HG03378 (cell line): ENCODE results near the gene ALPP.
"Not testable (repeated sequence)": the region's sequence is repeated elsewhere in the genome, so short reads cannot be mapped to it uniquely, and the experiment has no call there.

Experiments used
- ATAC-seq: cut with Tn5 transposase; IDR thresholded peaks from one replicate; pipeline ENCODE4 v1.9.1; 2021; ENCODE audit warnings: mild to moderate bottlenecking, moderate library complexity; ENCODE audit not compliant: unreplicated experiment

Gene ALPP

GRCh38 chr2:232379610-232380590 is 1.3 kb downstream of the ALPP start:
- ATAC-seq: not testable (repeated sequence)

- ATAC-seq: not testable (repeated sequence)
These were observed 2.9 kb downstream of the ALPP start for GRCh38 chr2:232381204-232382031.

GRCh38 chr2:232382331-232383225 is 4.0 kb downstream of the ALPP start:
- ATAC-seq: no peak

GRCh38 chr2:232384466-232384865 is 5.9 kb downstream of the ALPP start:
- no peak for ATAC-seq

- not testable (repeated sequence) for ATAC-seq
These were observed 6.5 kb downstream of the ALPP start for GRCh38 chr2:232385058-232385457.

- no peak for ATAC-seq
These were observed 7.3 kb downstream of the ALPP start for GRCh38 chr2:232385660-232386489.

GRCh38 chr2:232386490-232386739 is 7.9 kb downstream of the ALPP start:
- no peak for ATAC-seq

GRCh38 chr2:232386740-232387450 is 8.3 kb downstream of the ALPP start:
- no peak for ATAC-seq

GRCh38 chr2:232387451-232388171 is 9.1 kb downstream of the ALPP start:
- no peak for ATAC-seq

GRCh38 chr2:232388324-232388891 is 9.9 kb downstream of the ALPP start:
- no peak for ATAC-seq

- no peak for ATAC-seq
These were observed 10.8 kb downstream of the ALPP start for GRCh38 chr2:232389327-232389726.

GRCh38 chr2:232390661-232391060 is 12.1 kb downstream of the ALPP start:
- no peak for ATAC-seq

GRCh38 chr2:232393556-232393955 is 15.0 kb downstream of the ALPP start:
- ATAC-seq: no peak

- not testable (repeated sequence) for ATAC-seq
These were observed 15.9 kb downstream of the ALPP start for GRCh38 chr2:232394431-232394830.

- no peak for ATAC-seq
These were observed 17.0 kb downstream of the ALPP start for GRCh38 chr2:232395586-232395985.

- no peak for ATAC-seq
These were observed 18.1 kb downstream of the ALPP start for GRCh38 chr2:232396683-232397082.

GRCh38 chr2:232398293-232399034 is 19.9 kb downstream of the ALPP start:
- ATAC-seq: no peak
